ENCODE measurements around the gene ARL8B.

Gene ARL8B

GRCh38 chr3:5188419-5189221 lies 66.5 kb downstream of the ARL8B start:
- DNase-seq, result peak; percentile 61 to 67 (median 67)

- DNase-seq, result no peak
Measured at GRCh38 chr3:5190147-5190791, 68.2 kb downstream of the ARL8B start.

GRCh38 chr3:5191555-5192304 lies 69.6 kb downstream of the ARL8B start:
- DNase-seq, result no peak

- peak in 2 of 3 donors; percentile 21 to 51 for DNase-seq
Measured at GRCh38 chr3:5192571-5193365, 70.7 kb downstream of the ARL8B start.

- no peak for DNase-seq
Measured at GRCh38 chr3:5194341-5194740, 72.2 kb downstream of the ARL8B start.

- peak; percentile 69 to 84 (median 77) for DNase-seq
Measured at GRCh38 chr3:5194801-5195509, 72.9 kb downstream of the ARL8B start.

- peak; percentile 84 to 91 (median 89) for DNase-seq
Measured at GRCh38 chr3:5195605-5196004, 73.5 kb downstream of the ARL8B start.

GRCh38 chr3:5197022-5197421 lies 74.9 kb downstream of the ARL8B start:
- peak in 1 of 3 donors; percentile 37 for DNase-seq

- peak; percentile 47 to 85 (median 79) for DNase-seq
Measured at GRCh38 chr3:5197470-5198312, 75.6 kb downstream of the ARL8B start.

- DNase-seq, result no peak
Measured at GRCh38 chr3:5198313-5198677, 76.2 kb downstream of the ARL8B start.

- peak; percentile 79 to 94 (median 90) for DNase-seq
Measured at GRCh38 chr3:5198986-5199731, 77.1 kb downstream of the ARL8B start.

- no peak for DNase-seq
Measured at GRCh38 chr3:5201536-5201935, 79.4 kb downstream of the ARL8B start.

- no peak for DNase-seq
Measured at GRCh38 chr3:5202222-5202621, 80.1 kb downstream of the ARL8B start.

- DNase-seq, result peak in 1 of 3 donors; percentile 34
Measured at GRCh38 chr3:5205165-5205941, 83.3 kb downstream of the ARL8B start.

GRCh38 chr3:5210926-5211325 lies 88.8 kb downstream of the ARL8B start:
- no peak for DNase-seq

GRCh38 chr3:5212628-5213573 lies 90.8 kb downstream of the ARL8B start:
- no peak for DNase-seq

GRCh38 chr3:5213574-5213966 lies 91.5 kb downstream of the ARL8B start:
- no peak for DNase-seq

GRCh38 chr3:5214352-5214751 lies 92.3 kb downstream of the ARL8B start:
- DNase-seq, result no peak

Measured in suppressor macrophage treated with lipopolysaccharide for 1 hour (primary cell).